Measurements from ENCODE around the gene DLG2.
"Not testable (repeated sequence)": the region's sequence is repeated elsewhere in the genome, so short reads cannot be mapped to it uniquely, and the experiment has no call there.

DLG2 gene

GRCh38 chr11:85406841-85407240 is 220.3 kb downstream of the DLG2 start:
- no peak for TF ChIP-seq CTCF (IDR thresholded peaks at IDR 0.05; ENCODE audit: insufficient read depth, missing control alignments)

GRCh38 chr11:85406316-85406715 is 220.8 kb downstream of the DLG2 start:
- FAIRE-seq, result no peak
- DNase-seq (ENCODE audit: insufficient read length, low spot score), result no peak
- TF ChIP-seq CTCF (IDR thresholded peaks at IDR 0.05; ENCODE audit: insufficient read depth, missing control alignments), result no peak

More at GRCh38 chr11:85406841-85407240, 220.3 kb downstream of the DLG2 start:
- no peak for DNase-seq (ENCODE audit: insufficient read length, low spot score)
- no peak for FAIRE-seq

DNA sequence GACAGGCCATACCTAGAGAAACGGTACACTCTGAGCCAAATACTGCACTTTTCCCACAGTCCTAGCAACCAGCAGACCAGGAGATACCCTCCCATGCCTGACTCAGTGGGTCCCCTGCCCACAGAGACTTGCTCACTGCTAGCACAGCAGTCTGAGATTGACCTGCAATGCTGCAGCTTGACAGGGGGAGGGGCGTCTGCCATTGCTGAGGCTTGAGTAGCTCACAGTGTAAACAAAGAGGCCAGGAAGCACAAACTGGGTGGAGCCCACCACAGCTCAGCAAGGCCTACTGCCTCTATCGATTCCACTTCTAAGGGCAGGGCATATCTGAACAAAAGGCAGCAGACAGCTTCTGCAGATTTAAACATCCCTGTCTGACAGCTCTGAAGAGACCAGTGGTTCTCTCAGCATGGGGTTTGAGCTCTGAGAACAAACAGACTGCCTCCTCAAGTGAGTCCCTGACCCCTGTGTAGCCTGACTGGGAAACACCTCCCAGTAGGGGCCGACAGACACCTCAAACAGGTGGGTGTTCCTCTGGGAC is 231.6 kb downstream of the DLG2 start:
- not testable (repeated sequence) for DNase-seq (ENCODE audit: insufficient read length, low spot score); FAIRE-seq

GRCh38 chr11:85394283-85394682 is 232.9 kb downstream of the DLG2 start:
- no peak for TF ChIP-seq CTCF (IDR thresholded peaks at IDR 0.05; ENCODE audit: insufficient read depth, missing control alignments)
- FAIRE-seq, result no peak
- DNase-seq (ENCODE audit: insufficient read length, low spot score), result no peak

- FAIRE-seq, result no peak
- DNase-seq (ENCODE audit: insufficient read length, low spot score), result no peak
- TF ChIP-seq CTCF (IDR thresholded peaks at IDR 0.05; ENCODE audit: insufficient read depth, missing control alignments), result no peak
Measured at GRCh38 chr11:85391141-85391540, 236.0 kb downstream of the DLG2 start.

- no peak for TF ChIP-seq CTCF (IDR thresholded peaks at IDR 0.05; ENCODE audit: insufficient read depth, missing control alignments)
- FAIRE-seq (no peak), DNase-seq (ENCODE audit: insufficient read length, low spot score) (no peak)
Measured at GRCh38 chr11:85385547-85385946, 241.6 kb downstream of the DLG2 start.

DNA sequence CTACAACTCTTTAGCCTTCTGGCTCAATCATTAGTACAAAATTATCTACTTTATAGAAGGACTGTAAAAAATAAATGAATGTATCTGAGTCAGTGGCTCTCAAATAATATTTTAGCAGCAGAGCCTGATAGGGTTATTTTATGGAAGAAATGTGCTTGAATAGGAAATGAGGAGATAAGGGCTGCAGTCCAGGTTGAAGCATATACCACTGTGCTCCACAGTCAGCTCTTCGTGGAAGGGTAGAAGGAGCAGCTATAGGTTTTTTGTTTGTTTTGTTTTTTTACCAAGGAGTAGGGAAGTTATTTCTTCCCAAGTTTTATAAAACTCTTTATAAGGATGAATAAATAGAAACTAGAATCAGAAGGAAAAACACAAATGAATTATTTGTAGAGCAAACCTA is 242.0 kb downstream of the DLG2 start:
- no peak for TF ChIP-seq CTCF (IDR thresholded peaks at IDR 0.05; ENCODE audit: insufficient read depth, missing control alignments)
- DNase-seq (ENCODE audit: insufficient read length, low spot score), result no peak
- no peak for FAIRE-seq

DNA sequence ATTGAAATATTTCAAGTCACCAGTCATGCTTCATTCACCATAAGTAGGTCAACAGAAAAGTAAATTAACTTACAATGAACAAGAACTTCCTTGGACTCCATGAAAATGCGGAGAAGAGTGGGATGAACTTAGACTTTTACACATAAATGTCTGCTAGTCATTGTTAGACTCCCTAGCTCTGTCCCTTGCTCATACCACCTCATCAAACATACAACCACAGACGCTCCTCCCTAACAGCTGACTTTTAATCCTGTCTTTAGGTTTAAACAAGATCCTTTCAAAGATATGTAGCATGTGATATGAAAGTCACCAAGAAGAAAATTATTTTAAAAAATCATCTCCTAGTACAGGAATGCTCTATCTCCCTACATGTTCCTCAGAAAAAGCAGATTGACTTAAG is 248.1 kb downstream of the DLG2 start:
- DNase-seq (ENCODE audit: insufficient read length, low spot score) (no peak), FAIRE-seq (no peak)
- TF ChIP-seq CTCF (IDR thresholded peaks at IDR 0.05; ENCODE audit: insufficient read depth, missing control alignments), result no peak
